ENCODE results near the gene CYB5R4.

The CYB5R4 gene

DNA sequence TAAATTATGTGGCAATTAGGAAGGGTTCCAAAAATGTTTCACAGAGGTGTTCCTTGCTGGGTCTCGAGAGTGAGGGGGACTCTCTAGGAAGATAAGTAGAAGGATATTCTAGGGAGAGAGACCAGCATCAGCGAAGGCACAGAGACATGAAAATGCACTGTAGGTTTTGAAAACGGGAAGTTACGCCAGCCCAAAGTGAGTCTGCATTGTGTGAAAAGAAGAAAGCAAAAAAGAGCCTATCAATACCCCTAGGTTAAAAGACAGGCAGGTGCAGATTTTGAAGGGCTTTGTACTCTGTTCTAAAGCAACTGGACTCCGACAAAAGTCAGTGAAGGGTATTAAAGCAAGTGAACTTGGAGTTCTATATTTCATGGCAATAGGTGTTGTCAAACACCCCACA, 148.4 kb downstream of the CYB5R4 start:
- Histone ChIP-seq H3K79me2 (no peaks in the 10 kb centered on the region), H3K36me3 (ENCODE audit: control insufficient read depth, insufficient read depth, low read length) (no peaks in the 10 kb centered on the region), H3K27ac (no peak overlapping the region), H3K4me1 (no peaks in the 10 kb centered on the region), H3K4me2 (ENCODE audit: low read length) (no peak overlapping the region), H3K9me3 (ENCODE audit: control insufficient read depth, low read length) (no peaks in the 10 kb centered on the region), H3K4me3 (ENCODE audit: low read depth, low read length) (no peak overlapping the region), H2AFZ (no peak overlapping the region), H3K27me3 (ENCODE audit: control insufficient read depth, insufficient read depth, low read length) (no peaks in the 10 kb centered on the region), H3K9ac (no peak overlapping the region)
- TF ChIP-seq, protein P1, sequence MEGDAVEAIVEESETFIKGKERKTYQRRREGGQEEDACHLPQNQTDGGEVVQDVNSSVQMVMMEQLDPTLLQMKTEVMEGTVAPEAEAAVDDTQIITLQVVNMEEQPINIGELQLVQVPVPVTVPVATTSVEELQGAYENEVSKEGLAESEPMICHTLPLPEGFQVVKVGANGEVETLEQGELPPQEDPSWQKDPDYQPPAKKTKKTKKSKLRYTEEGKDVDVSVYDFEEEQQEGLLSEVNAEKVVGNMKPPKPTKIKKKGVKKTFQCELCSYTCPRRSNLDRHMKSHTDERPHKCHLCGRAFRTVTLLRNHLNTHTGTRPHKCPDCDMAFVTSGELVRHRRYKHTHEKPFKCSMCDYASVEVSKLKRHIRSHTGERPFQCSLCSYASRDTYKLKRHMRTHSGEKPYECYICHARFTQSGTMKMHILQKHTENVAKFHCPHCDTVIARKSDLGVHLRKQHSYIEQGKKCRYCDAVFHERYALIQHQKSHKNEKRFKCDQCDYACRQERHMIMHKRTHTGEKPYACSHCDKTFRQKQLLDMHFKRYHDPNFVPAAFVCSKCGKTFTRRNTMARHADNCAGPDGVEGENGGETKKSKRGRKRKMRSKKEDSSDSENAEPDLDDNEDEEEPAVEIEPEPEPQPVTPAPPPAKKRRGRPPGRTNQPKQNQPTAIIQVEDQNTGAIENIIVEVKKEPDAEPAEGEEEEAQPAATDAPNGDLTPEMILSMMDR (IDR thresholded peaks at IDR 0.05): no peak

DNA sequence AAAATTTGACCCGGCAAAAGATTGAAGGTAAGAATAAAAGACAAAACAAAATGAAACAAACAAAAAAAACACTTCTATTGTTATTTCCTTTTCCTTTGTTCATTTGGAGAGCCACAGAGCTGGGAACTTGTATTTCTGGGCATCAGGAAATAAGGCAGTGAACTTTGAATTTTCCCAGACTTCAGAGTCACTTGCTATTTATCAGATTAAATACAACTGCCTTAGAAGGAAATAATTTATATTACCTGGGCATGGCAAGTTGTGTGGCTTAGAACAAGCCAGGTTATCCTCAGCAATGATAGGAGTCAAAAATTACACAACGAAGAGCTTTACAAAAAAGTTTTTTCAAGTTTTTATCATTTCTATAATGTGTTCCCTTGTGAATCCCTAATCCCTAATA, 153.9 kb downstream of the CYB5R4 start:
- H3K4me1 ChIP-seq: no peaks in the 10 kb centered on the region
- no peaks in the 10 kb centered on the region for H3K36me3 ChIP-seq (ENCODE audit: control insufficient read depth, insufficient read depth, low read length)
- TF ChIP-seq, protein P1 (IDR thresholded peaks at IDR 0.05): no peak
- no peak overlapping the region for H3K27ac ChIP-seq
- no peaks in the 10 kb centered on the region for H3K9me3 ChIP-seq (ENCODE audit: control insufficient read depth, low read length)
- no peaks in the 10 kb centered on the region for H3K79me2 ChIP-seq
- H2AFZ ChIP-seq: no peak overlapping the region
- no peak overlapping the region for H3K4me2 ChIP-seq (ENCODE audit: low read length)
- no peaks in the 10 kb centered on the region for H3K27me3 ChIP-seq (ENCODE audit: control insufficient read depth, insufficient read depth, low read length)
- H3K9ac ChIP-seq: no peak overlapping the region
- H3K4me3 ChIP-seq (ENCODE audit: low read depth, low read length): no peak overlapping the region

DNA sequence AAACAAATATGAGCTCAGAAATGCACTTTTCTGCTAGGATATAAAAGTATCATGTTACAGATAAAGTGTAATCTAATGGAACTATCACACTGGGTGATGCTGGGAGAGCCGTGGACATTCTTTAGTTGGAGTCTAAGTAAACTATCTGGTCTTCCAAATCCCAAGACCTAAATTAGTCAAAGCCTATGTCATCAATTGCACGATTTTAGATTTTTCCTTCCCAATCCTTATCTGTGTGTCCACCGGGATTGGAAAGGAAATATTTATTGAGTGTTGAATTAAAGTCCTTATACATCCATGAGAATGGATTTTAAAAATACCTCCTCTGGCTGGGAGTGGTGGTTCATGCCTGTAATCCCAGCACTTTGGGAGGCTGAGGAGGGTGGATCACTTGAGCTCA, 154.4 kb downstream of the CYB5R4 start:
- no peak overlapping the region for H3K4me2 ChIP-seq (ENCODE audit: low read length)
- no peak overlapping the region for H2AFZ ChIP-seq
- TF ChIP-seq, protein P1 (IDR thresholded peaks at IDR 0.05): no peak
- no peaks in the 10 kb centered on the region for H3K9me3 ChIP-seq (ENCODE audit: control insufficient read depth, low read length)
- no peaks in the 10 kb centered on the region for H3K36me3 ChIP-seq (ENCODE audit: control insufficient read depth, insufficient read depth, low read length)
- H3K4me1 ChIP-seq: no peaks in the 10 kb centered on the region
- H3K27me3 ChIP-seq (ENCODE audit: control insufficient read depth, insufficient read depth, low read length): no peaks in the 10 kb centered on the region
- no peak overlapping the region for H3K4me3 ChIP-seq (ENCODE audit: low read depth, low read length)
- no peak overlapping the region for H3K9ac ChIP-seq
- H3K79me2 ChIP-seq: no peaks in the 10 kb centered on the region
- no peak overlapping the region for H3K27ac ChIP-seq

DNA sequence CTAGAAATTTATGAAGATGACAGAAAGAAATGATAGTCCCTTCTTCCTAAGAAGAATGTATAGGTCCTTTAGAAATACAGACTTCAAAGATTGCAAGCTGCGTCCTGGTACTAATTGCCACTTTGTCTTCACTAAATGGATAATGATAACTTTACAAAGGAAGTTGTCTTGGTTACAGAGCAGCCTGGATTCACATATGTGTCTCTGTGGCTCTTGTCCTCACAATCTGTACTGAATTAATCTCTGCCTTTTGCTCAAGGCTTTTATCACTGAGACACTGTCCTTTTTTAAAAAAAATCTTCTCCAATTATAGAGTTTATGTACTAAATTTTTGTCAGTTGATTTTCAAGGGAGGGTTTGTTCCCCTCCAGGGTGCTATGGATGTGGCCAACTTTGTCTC, 156.5 kb downstream of the CYB5R4 start:
- H3K9me3 ChIP-seq (ENCODE audit: control insufficient read depth, low read length): no peaks in the 10 kb centered on the region
- H3K9ac ChIP-seq: no peak overlapping the region
- H3K79me2 ChIP-seq: no peaks in the 10 kb centered on the region
- TF ChIP-seq, protein P1 (IDR thresholded peaks at IDR 0.05): no peak
- no peaks in the 10 kb centered on the region for H3K27me3 ChIP-seq (ENCODE audit: control insufficient read depth, insufficient read depth, low read length)
- H3K4me2 ChIP-seq (ENCODE audit: low read length): no peak overlapping the region
- H2AFZ ChIP-seq: no peak overlapping the region
- no peaks in the 10 kb centered on the region for H3K36me3 ChIP-seq (ENCODE audit: control insufficient read depth, insufficient read depth, low read length)
- H3K4me3 ChIP-seq (ENCODE audit: low read depth, low read length): no peak overlapping the region
- no peaks in the 10 kb centered on the region for H3K4me1 ChIP-seq
- H3K27ac ChIP-seq: no peak overlapping the region
